ENCODE results near the gene ATP8B3.

ATP8B3 gene

GRCh38 chr19:1769645-1769985 lies 42.5 kb downstream of the ATP8B3 start:
- no peaks in the 10 kb centered on the region; the same call in 1 of the 2 replicates for H3K9me3 ChIP-seq (ENCODE audit: insufficient read depth, low read length)
- H3K9me2 ChIP-seq (replicated peaks; ENCODE audit: insufficient read depth, low read length): no peaks in the 10 kb centered on the region
- no peaks in the 10 kb centered on the region for H3K36me3 ChIP-seq (ENCODE audit: low read length)
- H3K27me3 ChIP-seq (ENCODE audit: low read length): peaks cover 3% of the 10 kb centered on the region; the same call in 1 of the 2 replicates
- no peak overlapping the region for H3K4me2 ChIP-seq (ENCODE audit: low read depth, low read length, poor library complexity, severe bottlenecking)
- H3K27ac ChIP-seq (ENCODE audit: low read depth, low read length): no peak overlapping the region
- no peak overlapping the region for H2AFZ ChIP-seq (ENCODE audit: low read depth, low read length, severe bottlenecking)
- no peak overlapping the region for H3K4me3 ChIP-seq (ENCODE audit: insufficient read depth, low read length, poor library complexity, severe bottlenecking)
- H3K9ac ChIP-seq (ENCODE audit: low read length): no peak overlapping the region
- no peaks in the 10 kb centered on the region for H4K20me1 ChIP-seq (ENCODE audit: low read depth, low read length)
- H3K79me2 ChIP-seq (ENCODE audit: insufficient read depth, low read length): no peaks in the 10 kb centered on the region
- TF ChIP-seq CTCF (IDR thresholded peaks at IDR 0.05; ENCODE audit: insufficient read depth, low read length, poor library complexity, severe bottlenecking) (no peak), EZH2phosphoT487 (conservative IDR thresholded peaks at IDR 0.05; ENCODE audit: low read length) (no peak)
- no peaks in the 10 kb centered on the region for H3F3A ChIP-seq (ENCODE audit: insufficient read depth)

GRCh38 chr19:1768918-1769644 lies 43.0 kb downstream of the ATP8B3 start:
- no peak overlapping the region for H3K27ac ChIP-seq (ENCODE audit: low read depth, low read length)
- TF ChIP-seq CTCF (IDR thresholded peaks at IDR 0.05; ENCODE audit: insufficient read depth, low read length, poor library complexity, severe bottlenecking): no peak
- no peak for TF ChIP-seq EZH2phosphoT487 (conservative IDR thresholded peaks at IDR 0.05; ENCODE audit: low read length)
- H2AFZ ChIP-seq (ENCODE audit: low read depth, low read length, severe bottlenecking): no peak overlapping the region
- H4K20me1 ChIP-seq (ENCODE audit: low read depth, low read length): no peaks in the 10 kb centered on the region
- no peak overlapping the region for H3K4me3 ChIP-seq (ENCODE audit: insufficient read depth, low read length, poor library complexity, severe bottlenecking)
- no peak overlapping the region for H3K4me2 ChIP-seq (ENCODE audit: low read depth, low read length, poor library complexity, severe bottlenecking)
- peaks cover 3% of the 10 kb centered on the region; the same call in 1 of the 2 replicates for H3K27me3 ChIP-seq (ENCODE audit: low read length)
- H3F3A ChIP-seq (ENCODE audit: insufficient read depth): no peaks in the 10 kb centered on the region
- no peak overlapping the region for H3K9ac ChIP-seq (ENCODE audit: low read length)
- no peaks in the 10 kb centered on the region for H3K36me3 ChIP-seq (ENCODE audit: low read length)
- no peaks in the 10 kb centered on the region; the same call in 1 of the 2 replicates for H3K9me3 ChIP-seq (ENCODE audit: insufficient read depth, low read length)
- no peaks in the 10 kb centered on the region for H3K9me2 ChIP-seq (replicated peaks; ENCODE audit: insufficient read depth, low read length)
- no peaks in the 10 kb centered on the region for H3K79me2 ChIP-seq (ENCODE audit: insufficient read depth, low read length)

- no peaks in the 10 kb centered on the region for H3F3A ChIP-seq (ENCODE audit: insufficient read depth)
- H3K27ac ChIP-seq (ENCODE audit: low read depth, low read length): no peak overlapping the region
- H3K27me3 ChIP-seq (ENCODE audit: low read length): peaks cover 3% of the 10 kb centered on the region; the same call in 1 of the 2 replicates
Measured at GRCh38 chr19:1768248-1768647, 43.8 kb downstream of the ATP8B3 start.

More at GRCh38 chr19:1768248-1768647, 43.8 kb downstream of the ATP8B3 start:
- H3K9me3 ChIP-seq (ENCODE audit: insufficient read depth, low read length): no peaks in the 10 kb centered on the region; the same call in 1 of the 2 replicates
- H3K79me2 ChIP-seq (ENCODE audit: insufficient read depth, low read length): no peaks in the 10 kb centered on the region
- no peak for TF ChIP-seq EZH2phosphoT487 (conservative IDR thresholded peaks at IDR 0.05; ENCODE audit: low read length)
- no peak for TF ChIP-seq CTCF (IDR thresholded peaks at IDR 0.05; ENCODE audit: insufficient read depth, low read length, poor library complexity, severe bottlenecking)
- no peaks in the 10 kb centered on the region for H4K20me1 ChIP-seq (ENCODE audit: low read depth, low read length)
- no peak overlapping the region for H3K9ac ChIP-seq (ENCODE audit: low read length)
- H3K9me2 ChIP-seq (replicated peaks; ENCODE audit: insufficient read depth, low read length): no peaks in the 10 kb centered on the region
- H3K36me3 ChIP-seq (ENCODE audit: low read length): no peaks in the 10 kb centered on the region
- no peak overlapping the region for H3K4me3 ChIP-seq (ENCODE audit: insufficient read depth, low read length, poor library complexity, severe bottlenecking)
- H3K4me2 ChIP-seq (ENCODE audit: low read depth, low read length, poor library complexity, severe bottlenecking): no peak overlapping the region
- H2AFZ ChIP-seq (ENCODE audit: low read depth, low read length, severe bottlenecking): no peak overlapping the region

Measured in SU-DHL-6 (cell line).